Measurements from ENCODE around the gene DCUN1D4.
A peak's percentile ranks its signal among the peaks of the same experiment; 100 is the strongest.
"Not testable (repeated sequence)": the region's sequence is repeated elsewhere in the genome, so short reads cannot be mapped to it uniquely, and the experiment has no call there.

Gene DCUN1D4

DNA sequence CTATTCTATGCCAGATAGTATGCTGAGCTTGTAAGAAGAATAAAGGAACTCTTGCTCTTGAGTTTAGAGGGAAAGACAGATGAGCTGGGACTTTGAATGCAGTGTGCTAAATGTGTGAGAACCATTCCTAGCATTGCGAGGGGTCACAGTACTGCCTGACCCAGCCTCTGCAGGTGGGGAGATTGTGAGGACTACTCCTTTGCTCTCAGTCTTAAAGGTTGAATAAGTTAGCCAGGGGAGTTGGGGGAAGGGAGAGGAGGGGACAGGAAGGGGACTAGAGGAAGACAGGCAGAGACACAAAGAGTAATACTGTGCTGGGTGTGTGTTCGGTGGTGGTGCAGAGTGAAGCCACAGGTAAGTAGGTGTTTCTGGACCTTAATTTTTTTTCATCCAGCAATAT, 41.7 kb downstream of the DCUN1D4 start:
- TF ChIP-seq ARNTL (CRISPR knock-in tag; IDR thresholded peaks at IDR 0.05; ENCODE audit: borderline replicate concordance, low read depth) (no peak), ZNF70 (CRISPR knock-in tag; IDR thresholded peaks at IDR 0.05) (no peak), PPARA (CRISPR knock-in tag; IDR thresholded peaks at IDR 0.05; ENCODE audit: borderline replicate concordance) (no peak), SNAI2 (CRISPR knock-in tag; IDR thresholded peaks at IDR 0.05) (no peak), ZFP30 (CRISPR knock-in tag; IDR thresholded peaks at IDR 0.05) (no peak)
- no peak for ATAC-seq

DNA sequence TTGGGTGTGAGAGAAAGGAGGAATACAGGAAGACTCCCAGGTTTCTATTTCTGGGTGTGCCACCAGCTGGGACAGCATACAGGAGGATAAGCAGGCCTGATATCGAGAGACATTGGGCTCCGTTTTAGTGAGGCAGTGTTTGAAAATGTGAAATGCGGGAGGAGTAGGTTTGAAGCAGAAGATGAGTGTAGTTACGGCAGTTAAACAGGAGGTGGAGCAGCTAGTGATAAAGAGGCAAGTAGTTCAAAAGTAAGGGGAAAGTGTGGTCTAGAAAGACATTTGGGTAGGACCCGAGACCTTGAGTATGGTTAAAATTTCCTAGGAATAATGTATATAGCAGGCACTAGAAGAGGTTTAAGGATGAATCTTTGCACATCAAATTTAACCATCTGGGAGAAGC, 42.4 kb downstream of the DCUN1D4 start:
- TF ChIP-seq RARB (CRISPR knock-in tag; IDR thresholded peaks at IDR 0.05) (no peak), ZFP30 (CRISPR knock-in tag; IDR thresholded peaks at IDR 0.05) (no peak), BACH2 (CRISPR knock-in tag; IDR thresholded peaks at IDR 0.05; ENCODE audit: borderline replicate concordance) (no peak), ZFP3 (CRISPR knock-in tag; IDR thresholded peaks at IDR 0.05) (no peak), TCF4 (CRISPR knock-in tag; IDR thresholded peaks at IDR 0.05; ENCODE audit: borderline replicate concordance) (no peak)
- TF ChIP-seq, protein P1, sequence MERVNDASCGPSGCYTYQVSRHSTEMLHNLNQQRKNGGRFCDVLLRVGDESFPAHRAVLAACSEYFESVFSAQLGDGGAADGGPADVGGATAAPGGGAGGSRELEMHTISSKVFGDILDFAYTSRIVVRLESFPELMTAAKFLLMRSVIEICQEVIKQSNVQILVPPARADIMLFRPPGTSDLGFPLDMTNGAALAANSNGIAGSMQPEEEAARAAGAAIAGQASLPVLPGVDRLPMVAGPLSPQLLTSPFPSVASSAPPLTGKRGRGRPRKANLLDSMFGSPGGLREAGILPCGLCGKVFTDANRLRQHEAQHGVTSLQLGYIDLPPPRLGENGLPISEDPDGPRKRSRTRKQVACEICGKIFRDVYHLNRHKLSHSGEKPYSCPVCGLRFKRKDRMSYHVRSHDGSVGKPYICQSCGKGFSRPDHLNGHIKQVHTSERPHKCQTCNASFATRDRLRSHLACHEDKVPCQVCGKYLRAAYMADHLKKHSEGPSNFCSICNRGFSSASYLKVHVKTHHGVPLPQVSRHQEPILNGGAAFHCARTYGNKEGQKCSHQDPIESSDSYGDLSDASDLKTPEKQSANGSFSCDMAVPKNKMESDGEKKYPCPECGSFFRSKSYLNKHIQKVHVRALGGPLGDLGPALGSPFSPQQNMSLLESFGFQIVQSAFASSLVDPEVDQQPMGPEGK (CRISPR knock-in tag; IDR thresholded peaks at IDR 0.05; ENCODE audit: borderline replicate concordance): no peak
- TF ChIP-seq, protein P2, sequence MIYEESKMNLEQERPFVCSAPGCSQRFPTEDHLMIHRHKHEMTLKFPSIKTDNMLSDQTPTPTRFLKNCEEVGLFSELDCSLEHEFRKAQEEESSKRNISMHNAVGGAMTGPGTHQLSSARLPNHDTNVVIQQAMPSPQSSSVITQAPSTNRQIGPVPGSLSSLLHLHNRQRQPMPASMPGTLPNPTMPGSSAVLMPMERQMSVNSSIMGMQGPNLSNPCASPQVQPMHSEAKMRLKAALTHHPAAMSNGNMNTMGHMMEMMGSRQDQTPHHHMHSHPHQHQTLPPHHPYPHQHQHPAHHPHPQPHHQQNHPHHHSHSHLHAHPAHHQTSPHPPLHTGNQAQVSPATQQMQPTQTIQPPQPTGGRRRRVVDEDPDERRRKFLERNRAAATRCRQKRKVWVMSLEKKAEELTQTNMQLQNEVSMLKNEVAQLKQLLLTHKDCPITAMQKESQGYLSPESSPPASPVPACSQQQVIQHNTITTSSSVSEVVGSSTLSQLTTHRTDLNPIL (CRISPR knock-in tag; IDR thresholded peaks at IDR 0.05; ENCODE audit: low read depth): no peak
- TF ChIP-seq, protein P3, sequence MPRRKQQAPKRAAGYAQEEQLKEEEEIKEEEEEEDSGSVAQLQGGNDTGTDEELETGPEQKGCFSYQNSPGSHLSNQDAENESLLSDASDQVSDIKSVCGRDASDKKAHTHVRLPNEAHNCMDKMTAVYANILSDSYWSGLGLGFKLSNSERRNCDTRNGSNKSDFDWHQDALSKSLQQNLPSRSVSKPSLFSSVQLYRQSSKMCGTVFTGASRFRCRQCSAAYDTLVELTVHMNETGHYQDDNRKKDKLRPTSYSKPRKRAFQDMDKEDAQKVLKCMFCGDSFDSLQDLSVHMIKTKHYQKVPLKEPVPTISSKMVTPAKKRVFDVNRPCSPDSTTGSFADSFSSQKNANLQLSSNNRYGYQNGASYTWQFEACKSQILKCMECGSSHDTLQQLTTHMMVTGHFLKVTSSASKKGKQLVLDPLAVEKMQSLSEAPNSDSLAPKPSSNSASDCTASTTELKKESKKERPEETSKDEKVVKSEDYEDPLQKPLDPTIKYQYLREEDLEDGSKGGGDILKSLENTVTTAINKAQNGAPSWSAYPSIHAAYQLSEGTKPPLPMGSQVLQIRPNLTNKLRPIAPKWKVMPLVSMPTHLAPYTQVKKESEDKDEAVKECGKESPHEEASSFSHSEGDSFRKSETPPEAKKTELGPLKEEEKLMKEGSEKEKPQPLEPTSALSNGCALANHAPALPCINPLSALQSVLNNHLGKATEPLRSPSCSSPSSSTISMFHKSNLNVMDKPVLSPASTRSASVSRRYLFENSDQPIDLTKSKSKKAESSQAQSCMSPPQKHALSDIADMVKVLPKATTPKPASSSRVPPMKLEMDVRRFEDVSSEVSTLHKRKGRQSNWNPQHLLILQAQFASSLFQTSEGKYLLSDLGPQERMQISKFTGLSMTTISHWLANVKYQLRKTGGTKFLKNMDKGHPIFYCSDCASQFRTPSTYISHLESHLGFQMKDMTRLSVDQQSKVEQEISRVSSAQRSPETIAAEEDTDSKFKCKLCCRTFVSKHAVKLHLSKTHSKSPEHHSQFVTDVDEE (CRISPR knock-in tag; IDR thresholded peaks at IDR 0.05): no peak
- peak; percentile 67 for ATAC-seq

DNA sequence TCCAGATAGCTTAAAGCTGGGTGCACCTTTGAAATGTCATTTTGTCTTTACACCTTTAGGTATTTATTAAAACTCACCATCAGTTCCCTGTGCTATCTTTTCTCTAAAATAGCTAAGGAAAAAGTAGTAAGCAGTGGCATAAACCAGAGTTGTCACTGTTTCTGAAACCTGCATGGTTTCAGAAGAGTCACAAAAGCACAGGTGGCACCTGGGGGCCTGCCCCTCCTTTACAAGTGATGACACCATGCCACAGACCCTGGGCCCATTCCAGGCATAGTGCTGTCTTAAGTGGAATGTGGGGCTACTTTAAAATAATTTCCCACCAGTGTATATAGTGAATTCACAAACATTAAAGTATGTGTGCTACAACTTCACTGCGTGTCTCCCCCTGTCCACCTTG, 47.8 kb downstream of the DCUN1D4 start:
- ATAC-seq: no peak
- TF ChIP-seq ZNF8 (CRISPR knock-in tag; IDR thresholded peaks at IDR 0.05) (no peak), BACH2 (CRISPR knock-in tag; IDR thresholded peaks at IDR 0.05; ENCODE audit: borderline replicate concordance) (no peak), ZFP30 (CRISPR knock-in tag; IDR thresholded peaks at IDR 0.05) (no peak), PPARA (CRISPR knock-in tag; IDR thresholded peaks at IDR 0.05; ENCODE audit: borderline replicate concordance) (no peak), SNAI2 (CRISPR knock-in tag; IDR thresholded peaks at IDR 0.05) (no peak), TOX (CRISPR knock-in tag; IDR thresholded peaks at IDR 0.05; ENCODE audit: borderline replicate concordance) (no peak), ESRRG (CRISPR knock-in tag; IDR thresholded peaks at IDR 0.05) (no peak), ZFP3 (CRISPR knock-in tag; IDR thresholded peaks at IDR 0.05) (no peak)
- TF ChIP-seq, protein P4, sequence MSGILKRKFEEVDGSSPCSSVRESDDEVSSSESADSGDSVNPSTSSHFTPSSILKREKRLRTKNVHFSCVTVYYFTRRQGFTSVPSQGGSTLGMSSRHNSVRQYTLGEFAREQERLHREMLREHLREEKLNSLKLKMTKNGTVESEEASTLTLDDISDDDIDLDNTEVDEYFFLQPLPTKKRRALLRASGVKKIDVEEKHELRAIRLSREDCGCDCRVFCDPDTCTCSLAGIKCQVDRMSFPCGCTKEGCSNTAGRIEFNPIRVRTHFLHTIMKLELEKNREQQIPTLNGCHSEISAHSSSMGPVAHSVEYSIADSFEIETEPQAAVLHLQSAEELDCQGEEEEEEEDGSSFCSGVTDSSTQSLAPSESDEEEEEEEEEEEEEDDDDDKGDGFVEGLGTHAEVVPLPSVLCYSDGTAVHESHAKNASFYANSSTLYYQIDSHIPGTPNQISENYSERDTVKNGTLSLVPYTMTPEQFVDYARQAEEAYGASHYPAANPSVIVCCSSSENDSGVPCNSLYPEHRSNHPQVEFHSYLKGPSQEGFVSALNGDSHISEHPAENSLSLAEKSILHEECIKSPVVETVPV (CRISPR knock-in tag; IDR thresholded peaks at IDR 0.05): no peak
- TF ChIP-seq, protein P3 (CRISPR knock-in tag; IDR thresholded peaks at IDR 0.05): no peak

DNA sequence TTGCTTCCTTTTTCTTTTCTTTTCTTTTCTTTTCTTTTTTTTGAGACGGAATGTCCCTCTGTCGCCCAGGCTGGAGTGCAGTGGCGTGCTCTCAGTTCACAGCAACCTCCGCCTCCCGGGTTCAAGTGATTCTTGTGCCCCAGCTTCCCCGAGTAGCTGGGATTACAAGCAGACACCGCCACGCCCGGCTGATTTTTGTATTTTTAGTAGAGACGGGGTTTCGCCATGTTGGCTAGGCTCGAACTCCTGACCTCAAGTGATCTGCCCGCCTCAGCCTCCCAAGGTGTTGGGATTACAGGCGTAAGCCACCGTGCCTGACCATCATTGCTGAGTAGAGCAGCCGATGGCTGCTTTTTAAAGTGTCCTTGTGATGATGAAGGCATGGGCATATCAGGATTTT, 50.4 kb downstream of the DCUN1D4 start:
- ATAC-seq: not testable (repeated sequence)
